ENCODE data around the gene APAF1.
"Not testable (repeated sequence)": the region's sequence is repeated elsewhere in the genome, so short reads cannot be mapped to it uniquely, and the experiment has no call there.

Gene APAF1

GRCh38 chr12:98644712-98645571 lies at the start of gene APAF1, which contains the start of gene IKBIP:
TSS of gene APAF1 (plus strand) at chr12:98645290. CDS start at chr12:98648360, 3,070 bp downstream.
TSS of gene IKBIP (minus strand) at chr12:98644788. CDS start at chr12:98644701, 87 bp downstream.
- TF ChIP-seq CTCF (IDR thresholded peaks at IDR 0.05; ENCODE audit: insufficient read depth, low read depth, low read length, missing control alignments) = no peak
- H3K4me3 ChIP-seq (ENCODE audit: low read length) = peak within 1 kb of the TSS; percentile 97
- DNase-seq (ENCODE audit: low read depth) = peak; percentile 98

DNA sequence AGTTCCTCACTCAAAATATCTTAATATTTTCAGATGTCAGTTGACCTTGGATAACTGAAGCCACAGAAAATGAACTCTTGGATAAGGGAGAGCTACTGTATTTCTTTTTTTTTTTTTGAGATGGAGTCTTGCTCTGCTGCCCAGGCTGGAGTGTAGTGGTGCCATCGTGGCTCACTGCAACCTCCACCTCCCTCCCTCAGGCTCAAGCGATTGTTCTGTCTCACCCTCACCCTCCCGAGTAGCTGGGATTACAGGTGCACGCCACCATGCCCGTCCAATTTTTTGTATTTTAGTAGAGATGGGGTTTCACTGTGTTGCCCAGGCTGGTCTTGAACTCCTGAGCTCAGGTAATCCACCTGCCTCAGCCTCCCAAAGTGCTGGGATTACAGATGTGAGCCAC lies 47.8 kb upstream of the APAF1 start:
- H3K4me3 ChIP-seq (ENCODE audit: low read length) = not testable (repeated sequence)

GRCh38 chr12:98601924-98602323 lies 43.2 kb upstream of the APAF1 start:
- no peak overlapping the region for H3K4me3 ChIP-seq (ENCODE audit: low read length)
- DNase-seq (ENCODE audit: low read depth) = no peak
- TF ChIP-seq CTCF (IDR thresholded peaks at IDR 0.05; ENCODE audit: insufficient read depth, low read depth, low read length, missing control alignments) = no peak

More for the DNA sequence above, 47.8 kb upstream of the APAF1 start:
- DNase-seq (ENCODE audit: low read depth) = not testable (repeated sequence)

DNA sequence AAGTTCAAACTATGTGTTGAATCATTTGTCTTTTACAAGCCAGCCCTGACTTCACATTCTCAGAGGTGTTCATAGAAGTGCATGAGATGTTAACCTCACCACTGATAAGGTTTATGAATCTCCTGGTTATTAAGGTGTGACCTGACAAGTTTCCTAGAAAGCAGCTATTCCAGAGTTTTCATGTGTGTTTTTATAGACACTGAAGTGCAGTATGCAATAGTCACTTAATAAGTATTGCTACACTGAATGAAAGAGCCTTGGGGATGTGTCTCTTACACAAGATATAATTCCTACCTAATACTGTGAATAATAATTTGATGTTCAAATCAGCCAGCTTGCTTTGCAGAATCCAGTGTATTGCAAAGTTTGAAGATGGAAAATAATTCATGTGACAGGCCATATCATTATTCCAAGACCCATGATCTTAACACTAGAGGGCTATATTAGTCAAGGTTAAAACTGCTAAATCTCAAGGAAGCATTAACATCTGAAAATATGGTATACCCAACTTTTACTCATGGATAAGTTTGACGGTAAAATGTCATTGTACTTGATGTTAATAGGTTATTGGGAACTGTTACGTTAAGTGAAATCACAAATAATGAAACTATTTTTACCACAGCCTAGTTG lies 38.6 kb upstream of the APAF1 start:
- DNase-seq (ENCODE audit: low read depth) = peak; percentile 6
- H3K4me3 ChIP-seq (ENCODE audit: low read length) = no peak overlapping the region
- no peak for TF ChIP-seq CTCF (IDR thresholded peaks at IDR 0.05; ENCODE audit: insufficient read depth, low read depth, low read length, missing control alignments)

DNA sequence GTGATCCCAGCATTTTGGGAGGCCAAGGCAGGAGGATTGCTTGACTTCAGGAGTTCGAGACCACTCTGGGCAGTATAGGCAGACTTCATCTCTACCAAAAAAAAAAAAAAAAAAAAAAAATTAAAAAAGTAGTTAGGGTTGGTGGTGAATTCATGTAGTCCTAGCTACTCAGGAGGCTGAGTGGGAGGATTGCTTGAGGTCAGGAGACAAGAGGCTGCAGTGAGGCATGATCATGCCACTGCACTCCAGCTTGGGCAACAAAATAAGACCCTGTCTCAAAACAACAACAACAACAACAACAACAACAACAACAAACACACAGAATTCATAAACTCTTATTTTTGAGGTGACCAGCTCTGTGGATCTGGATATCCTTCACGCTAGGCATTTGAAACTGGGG lies 34.5 kb upstream of the APAF1 start:
- DNase-seq (ENCODE audit: low read depth) = no peak
- H3K4me3 ChIP-seq (ENCODE audit: low read length) = no peak overlapping the region
- TF ChIP-seq CTCF (IDR thresholded peaks at IDR 0.05; ENCODE audit: insufficient read depth, low read depth, low read length, missing control alignments) = no peak

DNA sequence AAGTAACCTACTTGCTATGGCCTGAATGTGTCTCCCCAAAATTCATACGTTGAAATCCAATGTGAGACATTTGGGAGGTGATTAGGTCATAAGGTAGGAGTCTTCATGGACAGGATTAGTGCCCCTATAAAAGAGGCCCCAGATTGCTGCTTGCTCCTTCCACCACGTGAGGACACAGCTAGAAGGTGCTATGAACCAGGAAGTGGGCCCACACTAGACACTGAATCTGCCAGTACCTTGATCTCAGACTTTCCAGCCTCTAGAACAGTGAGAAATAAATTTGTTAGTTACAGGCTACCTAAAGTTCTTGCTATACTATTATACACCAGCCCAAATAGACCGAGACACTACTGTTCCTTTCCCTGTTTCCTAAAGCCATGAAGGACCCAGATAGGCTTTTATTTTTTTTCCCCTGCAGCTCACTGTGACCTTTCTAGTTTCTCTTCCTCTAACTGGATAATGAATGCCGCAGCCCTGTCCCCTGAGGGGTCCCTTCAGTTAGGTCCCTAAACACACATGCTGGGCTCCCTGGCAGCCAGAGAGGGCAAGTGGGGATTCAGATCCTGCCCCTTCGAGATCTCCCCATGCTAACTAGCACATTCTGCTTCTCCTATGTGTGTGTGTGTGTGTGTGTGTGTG lies 32.3 kb upstream of the APAF1 start:
- no peak for DNase-seq (ENCODE audit: low read depth)
- H3K4me3 ChIP-seq (ENCODE audit: low read length) = no peak overlapping the region
- TF ChIP-seq CTCF (IDR thresholded peaks at IDR 0.05; ENCODE audit: insufficient read depth, low read depth, low read length, missing control alignments) = no peak

DNA sequence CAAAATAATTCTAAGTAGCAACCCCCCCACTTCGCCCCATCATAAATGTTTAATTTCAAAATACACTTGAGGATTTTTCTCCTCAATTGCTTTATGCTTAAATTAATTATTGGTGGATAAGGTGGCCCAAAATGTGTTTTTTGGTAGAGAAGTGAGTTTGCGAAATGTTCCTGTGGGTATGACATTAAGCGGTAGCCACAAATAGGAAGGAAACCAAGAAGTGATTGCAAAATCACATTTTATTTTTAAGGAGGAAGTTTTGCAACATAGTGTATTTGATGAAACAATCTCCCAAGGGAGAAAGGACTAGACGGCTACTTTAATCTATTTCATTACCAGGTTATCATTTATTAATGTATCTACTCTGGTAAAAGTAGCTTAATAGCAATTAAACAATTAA lies 26.1 kb upstream of the APAF1 start:
- no peak overlapping the region for H3K4me3 ChIP-seq (ENCODE audit: low read length)
- DNase-seq (ENCODE audit: low read depth) = peak; percentile 19
- no peak for TF ChIP-seq CTCF (IDR thresholded peaks at IDR 0.05; ENCODE audit: insufficient read depth, low read depth, low read length, missing control alignments)
